GM12878 (cell line): ENCODE results near the gene ELL. TPM values are rescaled to one million over a fixed set of nuclear protein-coding genes. Genes with fewer than 3 reads are reported as not detected.

Source experiments
- CBX5 ChIP-seq: sonication (generic); IDR thresholded peaks from 2 replicates; pipeline ENCODE4 v1.6.1; 2016; ENCODE audit warnings: low read depth, moderate library complexity, mild to moderate bottlenecking, inconsistent platforms
- CEBPB ChIP-seq, 2 experiments: fragments of 150-350 bp in 1 of 2; IDR thresholded peaks; 2 replicates each; pipeline ENCODE4 v1.6.1; 2012 to 2014; ENCODE audit warnings: low read depth in 2 of 2, low read length in 2 of 2, borderline replicate concordance in 1 of 2, inconsistent platforms in 1 of 2
- EGR1 ChIP-seq, 2 experiments: IDR thresholded peaks; 1 replicate in 1 of 2; 2 replicates in 1 of 2; pipeline ENCODE4 v1.6.1; 2011 to 2012; ENCODE audit warnings: low read depth in 2 of 2, low read length in 2 of 2, borderline replicate concordance in 1 of 2, mild to moderate bottlenecking in 1 of 2, moderate library complexity in 1 of 2
- JUND ChIP-seq: IDR thresholded peaks from 2 replicates; pipeline ENCODE4 v1.6.1; 2012; ENCODE audit warnings: low read depth, mild to moderate bottlenecking, low read length, improper control_type of control experiment, moderate library complexity
- KLF5 ChIP-seq: fragments of 450-650 bp; IDR thresholded peaks from 2 replicates; pipeline ENCODE4 v1.6.1; 2014; ENCODE audit warnings: mild to moderate bottlenecking; ENCODE audit not compliant: partially characterized antibody
- LARP7 ChIP-seq: fragments of 450-650 bp; IDR thresholded peaks from 2 replicates; pipeline ENCODE4 v1.6.1; 2017; ENCODE audit warnings: mild to moderate bottlenecking
- MLLT1 ChIP-seq: fragments of 450-650 bp; IDR thresholded peaks from 2 replicates; pipeline ENCODE4 v1.6.1; 2016; ENCODE audit warnings: mild to moderate bottlenecking
- MTA3 ChIP-seq: IDR thresholded peaks from 2 replicates; pipeline ENCODE4 v1.6.1; 2012; ENCODE audit warnings: low read length, inconsistent platforms, borderline replicate concordance
- NFIC ChIP-seq: IDR thresholded peaks from 2 replicates; pipeline ENCODE4 v1.6.1; 2012; ENCODE audit warnings: low read depth, mild to moderate bottlenecking, inconsistent platforms, low read length, moderate library complexity
- NR2C2 ChIP-seq: IDR thresholded peaks from 2 replicates; pipeline ENCODE4 v1.6.1; 2011; ENCODE audit warnings: borderline replicate concordance, low read depth; ENCODE audit not compliant: control insufficient read depth, insufficient read length
- PRDM15 ChIP-seq: fragments of 450-650 bp; formaldehyde crosslinking; IDR thresholded peaks from 2 replicates; pipeline ENCODE4 v1.4.0; 2020; ENCODE audit warnings: mild to moderate bottlenecking, moderate library complexity
- RAD21 ChIP-seq: IDR thresholded peaks from 2 replicates; pipeline ENCODE4 v1.6.1; 2011; ENCODE audit warnings: mild to moderate bottlenecking, low read depth, low read length, moderate library complexity; ENCODE audit not compliant: insufficient read depth
- RFX5 ChIP-seq: IDR thresholded peaks from 2 replicates; pipeline ENCODE4 v1.6.1; 2011; ENCODE audit warnings: low read depth, low read length, improper control_type of control experiment
- SRF ChIP-seq, 2 experiments: IDR thresholded peaks; 2 replicates each; pipeline ENCODE4 v1.6.1; 2011; ENCODE audit warnings: low read depth in 2 of 2, low read length in 2 of 2, mild to moderate bottlenecking in 1 of 2, moderate library complexity in 1 of 2
- STAT3 ChIP-seq: IDR thresholded peaks from 2 replicates; pipeline ENCODE4 v1.6.1; 2011; ENCODE audit warnings: low read depth, low read length, improper control_type of control experiment
- TCF12 ChIP-seq: IDR thresholded peaks from 2 replicates; pipeline ENCODE4 v1.6.1; 2011; ENCODE audit warnings: low read depth, mild to moderate bottlenecking, low read length
- polyA plus RNA-seq, 11 experiments: library from polyadenylated mRNA; depleted of rRNA in 4 of 11; unstranded in 6 of 11; stranded (reverse) in 5 of 11; fragments of >200 nt; fragmentation: Nextera tagmentation in 4 of 11; fragmentation: Illumina TruSeq in 1 of 11; extraction: Ambion mirVana in 4 of 11; extraction: Trizol in 1 of 11; gene quantifications; 1 replicate in 1 of 11; 2 replicates in 10 of 11; pipeline versions ENCODE4 v1.2.1 to v1.2.3, GENCODE V29; 2011 to 2016; ENCODE audit warnings: inconsistent platforms in 2 of 11, missing spikeins in 2 of 11, low read depth in 1 of 11
- total RNA-seq, 4 experiments: library from RNA; depleted of rRNA in 3 of 4; stranded (reverse); fragments of >200 nt in 3 of 4; fragmentation: Illumina TruSeq in 1 of 4; extraction: Trizol in 1 of 4; gene quantifications; 2 replicates each; pipeline versions ENCODE4 v1.2.1 to v1.2.3, GENCODE V29; 2013 to 2021
- TF ChIP-seq, protein P1 (sequence below): IDR thresholded peaks from 2 replicates; pipeline ENCODE4 v1.6.1; 2012; ENCODE audit warnings: low read depth, low read length, improper control_type of control experiment
- TF ChIP-seq, protein P2 (sequence below): IDR thresholded peaks from 2 replicates; pipeline ENCODE4 v1.6.1; 2012; ENCODE audit warnings: low read depth, low read length, improper control_type of control experiment
- TF ChIP-seq, protein P3 (sequence below): IDR thresholded peaks from 2 replicates; pipeline ENCODE4 v1.6.1; 2011; ENCODE audit warnings: mild to moderate bottlenecking, low read depth, low read length, moderate library complexity; ENCODE audit not compliant: insufficient replicate concordance

The ELL gene
- total and polyA plus RNA-seq, 10 of the 15 experiments (the other 5 are each of a cell fraction or from before 2014, with no cell fraction given) = 0.91 to 25.0 (median 9.1) TPM

GRCh38 chr19:18428787-18429674 lies 92.8 kb downstream of the ELL start (continued):
- TF ChIP-seq PRDM15 (CRISPR knock-in tag) (no peak), LARP7 (peak; percentile 57; the same call in 1 of the 2 replicates), CBX5 (no peak), NR2C2 (no peak), STAT3 (no peak), NFIC (no peak), RFX5 (no peak), RAD21 (no peak), JUND (no peak), KLF5 (no peak), CEBPB (IDR thresholded peaks at IDR 0.05; ENCODE audit: borderline replicate concordance in 1 of 2, low read depth in 2 of 2, low read length in 2 of 2) (no peak), MLLT1 (no peak), EGR1 (IDR thresholded peaks at IDR 0.05; ENCODE audit: borderline replicate concordance in 1 of 2, low read depth in 2 of 2, low read length in 2 of 2) (peak in 1 of 2 experiments; percentile 36; a peak in 1 of 3 replicates), TCF12 (no peak), SRF (IDR thresholded peaks at IDR 0.05; ENCODE audit: low read depth in 2 of 2, low read length in 2 of 2) (no peak), MTA3 (no peak)
- TF ChIP-seq, protein P1, sequence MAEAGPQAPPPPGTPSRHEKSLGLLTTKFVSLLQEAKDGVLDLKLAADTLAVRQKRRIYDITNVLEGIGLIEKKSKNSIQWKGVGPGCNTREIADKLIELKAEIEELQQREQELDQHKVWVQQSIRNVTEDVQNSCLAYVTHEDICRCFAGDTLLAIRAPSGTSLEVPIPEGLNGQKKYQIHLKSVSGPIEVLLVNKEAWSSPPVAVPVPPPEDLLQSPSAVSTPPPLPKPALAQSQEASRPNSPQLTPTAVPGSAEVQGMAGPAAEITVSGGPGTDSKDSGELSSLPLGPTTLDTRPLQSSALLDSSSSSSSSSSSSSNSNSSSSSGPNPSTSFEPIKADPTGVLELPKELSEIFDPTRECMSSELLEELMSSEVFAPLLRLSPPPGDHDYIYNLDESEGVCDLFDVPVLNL = no peak
- TF ChIP-seq, protein P2, sequence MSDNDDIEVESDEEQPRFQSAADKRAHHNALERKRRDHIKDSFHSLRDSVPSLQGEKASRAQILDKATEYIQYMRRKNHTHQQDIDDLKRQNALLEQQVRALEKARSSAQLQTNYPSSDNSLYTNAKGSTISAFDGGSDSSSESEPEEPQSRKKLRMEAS = no peak
- TF ChIP-seq, protein P3, sequence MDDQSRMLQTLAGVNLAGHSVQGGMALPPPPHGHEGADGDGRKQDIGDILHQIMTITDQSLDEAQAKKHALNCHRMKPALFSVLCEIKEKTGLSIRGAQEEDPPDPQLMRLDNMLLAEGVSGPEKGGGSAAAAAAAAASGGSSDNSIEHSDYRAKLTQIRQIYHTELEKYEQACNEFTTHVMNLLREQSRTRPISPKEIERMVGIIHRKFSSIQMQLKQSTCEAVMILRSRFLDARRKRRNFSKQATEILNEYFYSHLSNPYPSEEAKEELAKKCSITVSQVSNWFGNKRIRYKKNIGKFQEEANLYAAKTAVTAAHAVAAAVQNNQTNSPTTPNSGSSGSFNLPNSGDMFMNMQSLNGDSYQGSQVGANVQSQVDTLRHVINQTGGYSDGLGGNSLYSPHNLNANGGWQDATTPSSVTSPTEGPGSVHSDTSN = peak; percentile 91
